Muscle layer of duodenum (tissue), 2 donors: ENCODE measurements around the gene THAP9.

ENCODE experiments used
- H3K27ac ChIP-seq: one replicate; pipeline ENCODE4 v1.7.0; 2013; ENCODE audit warnings: mild to moderate bottlenecking, low read length
- H3K27me3 ChIP-seq: one replicate; pipeline ENCODE4 v1.7.0; 2013; ENCODE audit warnings: low read depth, mild to moderate bottlenecking, control low read depth, low read length
- H3K36me3 ChIP-seq, 2 donors: one replicate each; pipeline ENCODE4 v1.7.0; 2013; ENCODE audit warnings: low read length in 2 of 2, control low read depth in 1 of 2, mild to moderate bottlenecking in 1 of 2; ENCODE audit not compliant: insufficient read depth in 2 of 2, control insufficient read depth in 1 of 2
- H3K4me1 ChIP-seq, 2 donors: one replicate each; pipeline ENCODE4 v1.7.0; 2013; ENCODE audit warnings: low read length in 2 of 2, mild to moderate bottlenecking in 2 of 2, control low read depth in 1 of 2, moderate library complexity in 1 of 2; ENCODE audit not compliant: insufficient read depth in 2 of 2, control insufficient read depth in 1 of 2
- H3K4me3 ChIP-seq, 2 donors: one replicate each; pipeline ENCODE4 v1.7.0; 2013; ENCODE audit warnings: low read length in 2 of 2, low read depth in 1 of 2, mild to moderate bottlenecking in 1 of 2
- H3K9me3 ChIP-seq, 2 donors: one replicate each; pipeline ENCODE4 v1.7.0; 2013; ENCODE audit warnings: low read length in 2 of 2, control low read depth in 1 of 2, mild to moderate bottlenecking in 1 of 2; ENCODE audit not compliant: control insufficient read depth in 1 of 2
- donor health status: healthy.

Gene THAP9

GRCh38 chr4:82968972-82969371 lies 68.4 kb downstream of the THAP9 start:
- Histone ChIP-seq H3K36me3 (peaks cover 16 to 30% of the 10 kb centered on the region in 2 donors), H3K27ac (no peak overlapping the region), H3K9me3 (no peaks in the 10 kb centered on the region), H3K27me3 (no peaks in the 10 kb centered on the region), H3K4me3 (no peak overlapping the region), H3K4me1 (no peaks in the 10 kb centered on the region)

GRCh38 chr4:82969414-82969813 lies 68.9 kb downstream of the THAP9 start:
- Histone ChIP-seq H3K36me3 (peaks cover 16 to 30% of the 10 kb centered on the region in 2 donors), H3K9me3 (no peaks in the 10 kb centered on the region), H3K27ac (no peak overlapping the region), H3K4me3 (no peak overlapping the region), H3K4me1 (no peaks in the 10 kb centered on the region), H3K27me3 (no peaks in the 10 kb centered on the region)
